GM18526 (cell line): ENCODE results near the gene CEACAM19.

Experiments used
- POLR2A ChIP-seq: IDR thresholded peaks from 3 replicates; pipeline ENCODE4 v1.6.1; 2011; ENCODE audit not compliant: insufficient read length; ENCODE audit errors: extremely low read depth

CEACAM19 gene

GRCh38 chr19:44684892-44685863 is 13.9 kb downstream of the CEACAM19 start:
- no peak for TF ChIP-seq POLR2A

GRCh38 chr19:44685877-44686276 is 14.6 kb downstream of the CEACAM19 start:
- TF ChIP-seq POLR2A: no peak

- no peak for TF ChIP-seq POLR2A
Measured at GRCh38 chr19:44686896-44687295, 15.6 kb downstream of the CEACAM19 start.

GRCh38 chr19:44687888-44688287 is 16.6 kb downstream of the CEACAM19 start:
- TF ChIP-seq POLR2A: no peak

GRCh38 chr19:44689290-44690130 is 18.2 kb downstream of the CEACAM19 start:
- no peak for TF ChIP-seq POLR2A

GRCh38 chr19:44690131-44690440 is 18.8 kb downstream of the CEACAM19 start:
- TF ChIP-seq POLR2A: no peak

GRCh38 chr19:44692379-44692721 is 21.1 kb downstream of the CEACAM19 start:
- no peak for TF ChIP-seq POLR2A

GRCh38 chr19:44694184-44694579 is 22.9 kb downstream of the CEACAM19 start:
- TF ChIP-seq POLR2A: no peak

GRCh38 chr19:44696939-44697669 is 25.8 kb downstream of the CEACAM19 start:
- no peak for TF ChIP-seq POLR2A

GRCh38 chr19:44697670-44698034 is 26.4 kb downstream of the CEACAM19 start:
- no peak for TF ChIP-seq POLR2A

- TF ChIP-seq POLR2A: no peak
Measured at GRCh38 chr19:44698492-44699201, 27.4 kb downstream of the CEACAM19 start, which contains the start of gene CEACAM16. CEACAM16 (plus strand) TSS chr19:44699151; CDS start chr19:44701457, 2,306 bp downstream.

GRCh38 chr19:44700547-44700946 is 29.3 kb downstream of the CEACAM19 start:
- no peak for TF ChIP-seq POLR2A

GRCh38 chr19:44701228-44701627 is 29.9 kb downstream of the CEACAM19 start:
- TF ChIP-seq POLR2A: no peak

- no peak for TF ChIP-seq POLR2A
Measured at GRCh38 chr19:44702551-44703176, 31.4 kb downstream of the CEACAM19 start.

GRCh38 chr19:44703336-44704078 is 32.2 kb downstream of the CEACAM19 start:
- TF ChIP-seq POLR2A: no peak
